Jurkat, Clone E6-1 (cell line): ENCODE results near the gene SLC35F1. TPM values are rescaled to one million over a fixed set of nuclear protein-coding genes. Genes with fewer than 3 reads are reported as not detected.
"Not testable (repeated sequence)": the region's sequence is repeated elsewhere in the genome, so short reads cannot be mapped to it uniquely, and the experiment has no call there.

Experiments
- DNase-seq: peaks from one replicate; pipeline ENCODE4 v3.0.0-alpha.2; 2011; ENCODE audit warnings: low read depth, low spot score
- H3K4me3 ChIP-seq: 2 replicates; pipeline ENCODE4 v1.5.1; 2011; ENCODE audit warnings: mild to moderate bottlenecking, low read length, control low read depth, moderate library complexity
- polyA plus RNA-seq: library from polyadenylated mRNA; unstranded; fragments of >200 nt; gene quantifications from one replicate; pipeline ENCODE4 v1.2.1, GENCODE V29; 2012; ENCODE audit warnings: missing spikeins; ENCODE audit not compliant: insufficient read length, insufficient read depth

The SLC35F1 gene
- polyA plus RNA-seq = not detected

DNA sequence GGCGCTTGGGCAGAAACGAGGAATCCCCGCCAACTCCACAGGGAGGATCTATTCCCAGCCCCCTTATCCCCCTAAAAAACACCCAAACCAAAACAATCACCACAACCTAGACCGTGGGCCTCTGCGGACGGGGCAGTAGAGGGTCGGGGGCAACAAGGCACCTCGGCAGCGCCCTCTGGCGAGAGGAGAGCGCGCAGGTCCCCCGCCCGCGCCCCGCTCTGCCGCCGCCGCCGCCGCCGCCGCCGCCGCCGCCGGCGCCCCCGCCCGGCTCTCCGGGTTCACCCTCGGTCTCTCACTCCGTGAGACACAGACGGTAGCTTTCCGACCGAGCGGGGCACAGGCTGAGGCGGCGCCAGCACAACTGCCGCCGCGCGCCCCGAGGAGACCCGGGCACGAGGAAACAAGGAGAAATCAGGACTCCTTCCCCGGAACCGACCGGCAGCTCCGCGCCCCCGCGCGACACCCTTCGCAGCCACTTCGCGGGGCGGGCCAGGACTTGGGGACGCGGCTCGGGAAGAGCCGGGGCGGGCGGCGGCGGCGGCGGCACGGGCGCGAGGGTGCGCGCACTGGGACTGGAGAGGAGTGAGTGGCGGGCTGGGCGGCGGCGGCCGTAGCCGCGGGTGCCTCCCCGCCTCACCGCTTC lies at the start of gene SLC35F1:
SLC35F1 (plus strand) TSS at position 307 of the 643 bp plus-strand sequence.
- H3K4me3 ChIP-seq = no peak within 1 kb of the TSS
- no peak for DNase-seq

DNA sequence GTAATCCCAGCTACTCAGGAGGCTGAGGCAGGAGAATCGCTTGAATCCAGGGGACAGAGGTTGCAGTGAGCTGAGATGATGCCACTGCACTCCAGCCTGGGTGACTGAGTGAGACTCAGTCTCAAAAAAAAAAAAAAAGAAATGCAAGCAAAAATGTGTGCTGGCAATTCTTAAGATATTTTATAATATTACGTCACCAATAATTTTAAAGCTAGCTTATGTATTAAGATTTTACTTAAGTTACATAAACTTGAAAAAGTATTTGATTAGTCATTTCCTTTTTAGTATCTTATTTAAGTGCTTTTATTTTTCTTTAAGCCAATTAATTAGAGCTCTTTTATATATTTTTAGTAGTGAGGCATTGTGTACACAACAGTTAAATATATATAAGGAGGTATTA lies 48.5 kb upstream of the SLC35F1 start:
- not testable (repeated sequence) for DNase-seq, H3K4me3 ChIP-seq

DNA sequence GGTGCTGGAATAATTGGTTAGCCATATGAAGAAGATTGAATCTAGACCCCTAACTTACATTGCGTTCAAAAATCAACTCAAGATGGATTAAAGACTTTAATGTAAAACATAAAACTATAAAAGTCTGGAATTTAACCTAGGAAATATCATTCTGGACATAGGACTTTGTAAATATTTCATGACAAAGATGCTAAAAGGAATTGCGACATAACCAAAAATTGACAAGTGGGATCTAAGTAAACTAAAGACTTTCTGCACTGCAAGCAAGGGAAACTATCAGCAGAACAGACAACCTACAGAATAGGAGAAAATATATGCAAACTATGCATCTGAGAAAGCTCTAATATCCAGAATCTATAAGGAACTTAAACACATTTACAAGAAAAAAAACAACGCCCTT lies 45.5 kb upstream of the SLC35F1 start:
- no peak for DNase-seq
- no peak overlapping the region for H3K4me3 ChIP-seq

DNA sequence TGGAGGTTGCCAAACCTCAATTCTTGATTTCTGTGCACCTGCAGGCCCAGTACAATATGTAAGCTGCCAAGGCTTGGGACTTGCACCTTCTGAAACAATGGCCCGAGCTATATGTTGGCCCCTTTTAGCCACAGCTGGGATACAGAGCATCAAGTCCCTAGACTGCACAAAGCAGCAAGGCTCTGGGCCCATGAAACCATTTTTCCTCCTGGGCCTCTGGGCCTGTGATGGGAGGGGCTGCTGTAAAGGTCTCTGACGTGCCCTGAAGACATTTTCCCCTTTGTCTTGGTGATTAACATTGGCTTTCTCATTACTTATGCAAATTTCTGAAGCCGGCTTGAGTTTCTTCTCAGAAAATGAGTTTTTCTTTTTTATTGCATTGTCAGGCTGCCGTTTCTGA lies 40.5 kb upstream of the SLC35F1 start:
- no peak overlapping the region for H3K4me3 ChIP-seq
- DNase-seq = no peak

DNA sequence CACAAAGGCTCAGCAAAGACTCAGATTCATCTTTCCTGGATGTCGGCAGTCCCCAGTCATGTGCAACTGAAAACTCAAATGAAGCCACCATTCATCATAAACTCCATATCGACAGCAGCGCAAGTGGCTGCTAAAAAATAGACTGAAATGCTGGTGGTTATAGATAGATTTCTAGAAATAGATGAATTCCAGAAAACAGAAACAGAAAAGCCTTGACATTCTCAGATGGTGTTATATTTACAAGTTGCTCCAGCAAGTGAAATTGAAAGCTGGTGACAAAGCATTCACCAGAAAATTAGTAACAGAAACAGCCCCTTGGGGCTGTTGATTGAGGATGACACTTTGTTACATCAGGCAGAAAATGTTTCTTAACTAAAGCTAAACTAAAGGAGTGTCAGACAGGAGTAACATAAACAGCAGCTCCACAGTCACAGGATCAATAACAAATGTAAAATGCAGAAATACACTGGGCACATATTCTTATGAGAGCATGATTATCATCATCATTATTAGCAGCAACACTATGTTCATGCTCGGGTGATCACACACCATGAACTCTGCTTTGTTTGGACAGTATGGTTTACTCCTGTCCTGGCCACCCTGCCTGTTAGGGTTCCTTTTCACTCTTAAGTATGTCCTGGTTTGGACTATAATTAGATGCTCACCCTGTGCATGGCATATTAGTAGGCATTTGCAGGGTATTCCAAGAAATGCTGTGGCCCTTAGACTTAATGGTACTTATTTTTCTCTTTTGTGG lies 36.4 kb upstream of the SLC35F1 start:
- no peak overlapping the region for H3K4me3 ChIP-seq
- DNase-seq = no peak

DNA sequence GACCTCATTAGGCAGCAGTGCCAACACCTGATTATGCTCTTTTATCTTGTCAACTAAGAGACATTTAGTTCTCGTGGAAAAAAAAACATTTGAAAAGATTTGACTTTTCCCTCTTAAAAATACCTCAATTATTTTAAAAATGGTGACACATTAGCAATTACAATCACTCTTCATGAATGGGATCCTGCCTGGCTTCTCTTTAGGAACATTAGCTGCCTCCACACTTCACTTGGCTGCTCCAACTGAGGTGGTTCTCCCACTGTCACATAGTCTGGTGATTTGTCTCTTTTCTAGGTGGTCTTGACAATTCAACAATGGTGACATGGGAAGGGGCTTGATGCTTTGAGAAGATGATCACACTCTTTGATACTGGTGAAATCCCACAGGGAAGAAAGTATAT lies 26.2 kb upstream of the SLC35F1 start:
- H3K4me3 ChIP-seq = no peak overlapping the region
- no peak for DNase-seq

DNA sequence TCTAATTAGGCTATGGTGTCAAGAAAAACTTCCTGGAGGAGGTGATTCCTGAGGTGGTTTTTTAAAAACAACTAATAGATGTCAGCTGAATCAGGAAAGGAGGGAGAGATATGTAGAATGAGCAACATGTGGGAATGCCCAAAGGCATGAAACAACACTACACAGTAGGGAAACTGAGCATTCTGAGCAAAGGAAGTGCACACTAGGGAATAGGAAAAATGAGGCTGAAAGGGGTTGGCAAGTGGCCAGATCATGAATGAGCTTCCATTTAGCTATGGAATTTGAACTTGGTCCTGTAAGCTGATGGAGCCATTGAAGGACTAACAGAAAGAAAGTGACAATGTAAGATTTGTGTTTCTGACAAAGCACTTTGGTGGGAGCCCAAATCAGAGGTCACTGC lies 16.9 kb upstream of the SLC35F1 start:
- no peak overlapping the region for H3K4me3 ChIP-seq
- DNase-seq = no peak

DNA sequence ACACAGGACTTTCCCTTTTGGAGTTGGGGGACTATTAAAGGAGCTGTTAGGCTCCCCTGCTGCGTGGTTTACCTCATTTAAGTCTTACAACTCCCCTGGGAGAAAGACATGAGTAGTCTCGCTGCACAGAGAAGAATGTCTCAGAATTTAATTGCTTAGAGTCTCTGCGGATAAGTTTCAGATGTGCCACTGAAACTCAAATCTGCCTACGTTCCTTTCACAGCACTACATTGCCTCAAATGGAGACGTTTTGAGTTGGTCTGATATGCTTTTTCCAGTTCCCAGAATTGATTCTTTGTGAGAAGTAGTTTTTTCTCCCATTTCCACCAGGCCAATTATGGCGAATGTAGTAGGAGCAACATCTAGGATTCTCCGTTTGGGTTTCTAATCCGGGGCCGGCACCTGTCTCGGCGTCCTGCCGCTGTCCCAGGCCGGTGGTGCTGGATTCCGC lies 532 bp upstream of the SLC35F1 start:
- no peak for DNase-seq
- no peak overlapping the region for H3K4me3 ChIP-seq

DNA sequence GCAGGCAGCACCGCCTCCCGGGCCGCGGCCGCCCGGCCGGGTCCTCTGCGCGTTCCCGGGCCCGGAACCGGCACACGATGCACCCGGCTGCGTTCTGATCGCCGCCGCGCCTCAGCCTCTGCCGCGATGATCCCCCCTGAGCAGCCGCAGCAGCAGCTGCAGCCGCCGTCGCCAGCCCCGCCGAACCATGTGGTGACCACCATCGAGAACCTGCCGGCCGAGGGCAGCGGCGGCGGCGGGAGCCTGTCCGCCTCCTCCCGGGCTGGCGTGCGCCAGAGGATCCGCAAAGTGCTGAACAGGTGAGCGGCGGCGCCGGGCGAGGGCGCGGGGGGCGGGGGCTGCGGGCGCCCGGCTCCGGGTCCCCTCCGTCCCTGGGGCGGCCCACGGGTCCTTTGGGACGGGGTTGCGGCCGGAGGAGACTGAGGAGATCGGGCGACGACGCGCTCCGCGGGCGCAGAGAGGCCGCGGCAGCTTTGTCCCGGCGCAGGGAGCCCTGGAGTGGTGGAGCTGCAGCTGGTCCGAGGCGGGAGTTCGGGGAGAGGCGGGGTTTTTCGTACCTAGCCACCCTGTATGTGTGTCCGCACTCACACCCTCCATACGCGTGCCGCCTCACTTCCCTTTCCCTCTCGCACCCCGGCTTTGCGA lies 659 bp downstream of the SLC35F1 start:
- DNase-seq = no peak
- no peak overlapping the region for H3K4me3 ChIP-seq

DNA sequence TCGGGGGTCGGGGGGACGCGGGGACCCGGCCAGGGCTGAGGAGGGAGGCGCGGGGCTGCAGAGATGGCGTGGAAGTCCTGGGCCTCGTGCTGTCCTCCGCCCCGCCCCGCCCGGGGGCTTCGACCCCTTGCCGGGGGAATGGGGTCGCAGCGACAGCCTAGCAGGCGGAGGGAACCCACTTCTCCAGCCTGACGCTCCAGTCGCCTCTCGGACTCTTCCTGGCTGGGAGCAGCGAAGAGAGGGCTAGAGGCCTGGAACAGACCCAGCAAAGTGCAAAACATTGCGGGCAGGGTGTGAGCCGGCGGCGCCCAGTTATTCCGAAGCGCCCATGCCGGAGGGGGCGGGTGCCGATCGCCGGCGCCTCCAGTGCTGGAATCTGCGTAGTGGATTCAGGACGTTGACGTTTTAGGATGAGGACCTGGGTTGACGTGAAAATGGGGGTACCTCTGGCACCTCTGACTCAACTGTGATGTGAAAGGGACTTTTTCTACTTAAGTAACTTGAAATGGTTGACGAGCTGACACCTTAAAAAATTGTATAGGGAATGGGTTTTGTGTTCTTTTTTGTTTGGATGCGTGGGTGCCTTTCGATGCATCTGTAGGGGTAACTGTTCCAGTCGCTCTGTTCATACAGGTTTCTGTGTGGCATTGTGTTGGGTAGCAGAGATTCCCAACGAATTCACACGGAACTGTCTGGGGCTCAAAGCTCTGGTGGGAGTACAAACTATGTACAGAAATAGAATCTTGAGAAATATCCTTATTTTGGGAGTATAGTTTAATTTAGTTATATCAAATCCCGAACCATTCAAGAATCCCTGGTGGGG lies 1.4 kb downstream of the SLC35F1 start:
- DNase-seq = no peak
- H3K4me3 ChIP-seq = no peak overlapping the region

DNA sequence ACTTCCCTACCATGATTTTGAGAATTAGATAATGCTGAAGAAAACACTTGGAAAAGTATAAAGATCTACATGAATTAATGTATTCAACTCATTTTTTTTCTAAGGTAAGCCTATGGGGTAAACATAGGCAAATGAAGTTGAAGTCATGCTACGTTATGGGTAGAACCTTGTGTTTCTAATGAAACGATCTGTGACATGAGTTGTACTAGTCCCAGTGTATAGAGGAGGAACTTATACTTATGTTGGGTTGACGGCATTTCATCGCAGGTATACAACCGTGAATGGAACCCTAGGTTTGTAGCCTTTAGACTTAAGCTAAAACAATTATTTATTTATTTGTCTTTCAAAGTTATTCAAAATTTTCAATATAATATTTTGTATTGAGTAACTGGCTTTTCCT lies 2.6 kb downstream of the SLC35F1 start:
- H3K4me3 ChIP-seq = no peak overlapping the region
- DNase-seq = no peak

DNA sequence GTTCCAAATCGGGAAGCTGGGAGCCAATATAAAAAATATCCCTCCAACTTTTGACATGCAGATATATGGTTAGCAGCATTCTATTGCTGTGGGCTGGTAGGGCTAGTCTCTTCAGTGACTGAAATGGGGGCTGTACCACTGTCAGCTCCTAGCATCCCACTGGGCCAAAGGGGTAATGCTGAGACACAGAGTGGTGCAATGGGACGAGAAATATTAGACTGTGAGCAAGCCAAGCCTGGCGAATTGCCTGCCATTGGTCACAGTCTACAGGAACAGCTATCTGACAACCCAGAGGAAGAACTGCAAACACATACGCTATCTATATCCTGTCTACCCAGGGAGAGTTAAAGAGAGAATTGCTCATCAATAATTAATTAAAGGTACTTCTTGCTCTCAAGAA lies 3.5 kb downstream of the SLC35F1 start:
- DNase-seq = no peak
- no peak overlapping the region for H3K4me3 ChIP-seq

DNA sequence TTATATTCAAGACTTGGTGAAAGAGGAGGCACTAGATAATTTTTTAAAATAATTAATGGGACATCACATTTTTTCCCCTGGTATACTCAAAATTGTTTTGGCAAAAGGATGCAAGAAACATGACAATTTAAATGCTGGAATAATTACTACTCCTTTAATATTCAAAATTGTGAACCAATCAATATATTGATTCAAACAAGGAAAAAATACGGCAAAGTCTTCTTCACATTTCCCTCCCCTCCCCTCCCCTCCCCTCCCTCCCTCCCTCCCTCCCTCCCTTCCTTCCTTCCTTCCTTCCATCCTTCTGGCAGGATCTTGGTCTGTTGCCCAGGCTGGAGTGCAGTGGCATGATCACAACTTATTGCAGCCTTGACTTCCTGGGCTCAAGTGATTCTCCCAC lies 4.1 kb downstream of the SLC35F1 start:
- H3K4me3 ChIP-seq = no peak overlapping the region
- no peak for DNase-seq

DNA sequence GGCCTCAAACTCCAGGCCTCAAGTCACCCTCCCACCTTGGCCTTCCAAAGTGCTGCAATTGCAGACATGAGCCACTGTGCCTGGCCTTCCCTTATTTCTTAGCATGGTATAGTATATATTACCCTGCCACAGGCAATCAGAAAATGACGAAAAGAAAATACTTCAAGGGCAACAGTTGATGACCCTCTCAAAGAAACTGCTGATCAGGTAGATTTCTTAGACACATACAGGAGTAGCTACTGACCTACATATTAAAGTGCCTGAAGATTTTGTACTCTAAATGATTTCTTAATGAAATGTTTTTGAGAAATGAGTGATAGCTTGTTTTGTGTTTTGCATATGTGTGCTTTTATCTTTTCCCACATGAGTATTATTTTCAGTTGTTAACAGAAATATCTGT lies 4.6 kb downstream of the SLC35F1 start:
- no peak for DNase-seq
- H3K4me3 ChIP-seq = no peak overlapping the region

DNA sequence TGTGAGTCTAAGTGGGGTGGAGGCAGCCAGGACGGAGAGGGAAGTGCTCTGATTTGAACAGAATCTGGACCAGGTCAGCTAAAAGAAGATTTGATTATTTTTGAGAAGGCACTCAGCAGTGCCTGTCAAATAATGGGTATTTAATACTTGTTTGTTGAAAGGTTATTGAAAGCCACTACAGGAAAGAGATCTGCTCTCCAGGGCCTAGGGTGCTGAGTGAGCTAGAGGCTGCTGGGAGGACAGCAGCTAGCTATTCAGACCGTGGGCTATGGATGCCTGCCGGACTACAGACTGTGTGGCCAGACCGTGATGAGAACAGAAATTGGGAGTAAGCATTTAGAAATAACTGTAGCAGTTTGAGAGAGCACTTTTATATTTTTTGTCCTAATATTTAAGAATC lies 8.8 kb downstream of the SLC35F1 start:
- DNase-seq = no peak
- H3K4me3 ChIP-seq = no peak overlapping the region

DNA sequence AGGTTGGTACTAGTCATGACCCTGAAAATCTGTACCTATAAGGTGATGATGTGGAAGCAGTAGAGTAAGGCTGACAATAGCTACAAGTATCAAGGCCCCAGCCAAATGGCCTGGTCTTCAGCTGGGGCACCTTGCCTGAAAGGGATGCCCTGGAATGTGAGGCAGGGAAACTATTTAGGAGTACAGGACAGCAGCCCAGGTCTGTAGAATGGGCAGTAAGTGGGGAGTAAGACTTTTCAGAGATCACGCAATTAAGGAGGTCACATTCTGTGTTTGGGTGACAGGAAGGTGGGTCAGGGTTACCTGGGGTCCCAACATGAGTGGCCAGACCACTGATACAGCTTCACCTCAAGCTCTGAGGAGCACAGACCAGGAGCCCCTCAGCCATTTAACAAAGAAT lies 9.4 kb downstream of the SLC35F1 start:
- DNase-seq = no peak
- no peak overlapping the region for H3K4me3 ChIP-seq

DNA sequence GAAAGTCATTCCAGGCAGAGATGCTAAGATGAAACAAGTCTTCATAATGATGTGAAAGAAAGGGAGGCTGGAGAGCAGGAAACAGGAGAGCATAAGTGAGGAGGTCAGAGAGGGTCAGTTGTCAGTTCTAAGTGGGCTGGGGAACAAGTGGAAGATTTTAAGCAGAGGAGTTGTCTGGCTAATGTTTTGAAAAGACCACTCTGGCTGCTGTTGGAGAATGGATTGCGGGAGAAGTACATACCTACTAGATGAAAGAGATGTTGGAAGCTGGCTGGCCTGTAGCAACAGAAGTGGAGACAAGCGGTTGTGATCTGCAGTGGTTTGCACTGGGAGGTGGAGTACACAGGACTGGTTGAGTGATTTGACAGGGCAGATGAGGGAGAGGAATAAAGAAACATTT lies 10.1 kb downstream of the SLC35F1 start:
- DNase-seq = no peak
- H3K4me3 ChIP-seq = no peak overlapping the region

DNA sequence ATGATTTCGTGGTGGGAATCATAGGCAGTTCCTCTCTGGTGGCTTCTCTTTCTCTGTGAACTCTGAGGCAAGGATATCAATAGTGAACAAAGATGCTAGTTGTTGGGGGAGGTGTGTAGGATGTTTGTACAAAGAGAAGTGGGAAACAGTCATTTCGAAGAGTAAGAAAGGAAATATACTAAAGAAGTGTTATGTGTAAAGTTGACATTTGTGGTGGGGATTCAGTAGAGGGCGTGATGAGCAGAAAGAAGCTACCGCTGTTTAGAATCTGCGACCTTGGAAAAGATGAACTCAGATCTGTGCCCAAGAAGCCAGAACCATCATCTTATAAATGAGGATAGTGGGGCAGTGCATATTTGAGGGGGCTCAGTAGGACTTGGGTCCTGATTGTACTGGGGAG lies 11.4 kb downstream of the SLC35F1 start:
- H3K4me3 ChIP-seq = no peak overlapping the region
- no peak for DNase-seq

DNA sequence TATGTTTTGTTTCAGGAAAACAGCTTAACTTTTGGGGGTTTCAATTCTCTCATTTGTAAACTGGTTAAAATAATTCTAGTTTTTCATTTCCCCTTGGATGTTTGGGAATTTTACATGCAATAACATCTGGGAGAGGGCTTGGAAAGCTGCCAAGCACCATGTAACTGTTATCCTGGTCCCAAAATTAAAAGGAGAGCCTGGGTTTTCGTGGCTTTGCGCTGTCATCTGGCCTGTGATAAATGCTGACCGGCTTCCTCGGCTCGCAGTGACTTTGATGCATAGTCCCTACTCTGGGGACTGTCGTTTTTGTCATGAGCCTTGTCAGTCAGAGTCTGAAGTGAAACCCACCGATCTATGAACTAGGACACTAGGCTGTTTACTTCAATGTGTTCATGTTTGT lies 12.2 kb downstream of the SLC35F1 start:
- no peak for DNase-seq
- H3K4me3 ChIP-seq = no peak overlapping the region
